AG04449 (cell line): Measurements from ENCODE around the gene SDF4.

Source experiments
- CTCF ChIA-PET: fragments of 350-600 bp; formaldehyde crosslinking; extraction: SDS; loops from one replicate; lab custom pipeline; 2021; ENCODE audit warnings: antibody characterized with exemption; lab: Yijun Ruan, JAX
- POLR2A ChIA-PET: fragments of 400-600, 350-600 bp; formaldehyde crosslinking; extraction: SDS; loops from one replicate; lab custom pipeline; 2020; ENCODE audit warnings: antibody characterized with exemption, inconsistent platforms; lab: Yijun Ruan, JAX
- DNase-seq: peaks from one replicate; pipeline ENCODE4 v3.0.0-alpha.2; 2010; ENCODE audit warnings: low read depth, low spot score
- H3K4me3 ChIP-seq: 2 replicates; pipeline ENCODE4 v1.5.1; 2011; ENCODE audit warnings: low read depth, mild to moderate bottlenecking, control low read depth, low read length
- CTCF ChIP-seq: IDR thresholded peaks from one replicate; pipeline ENCODE4 v1.5.1; 2011; ENCODE audit warnings: mild to moderate bottlenecking, moderate library complexity, low read length, control low read depth, inconsistent platforms; ENCODE audit not compliant: insufficient read depth; ENCODE audit errors: missing control alignments

Gene SDF4

GRCh38 chr1:1241588-1242219 lies 9.9 kb upstream of the SDF4 start:
- POLR2A ChIA-PET = interaction anchor here (0.6 kb wide), 3 partner anchors 11 to 95 kb away, joined by 3 to 5 read pairs (median 4); no protein-coding TSS in a partner anchor
- CTCF ChIA-PET = interaction anchor here (0.6 to 1.1 kb wide), 2 partner anchors 9 to 119 kb away, joined by 3 to 5 read pairs; no protein-coding TSS in a partner anchor
- TF ChIP-seq CTCF = no peak
- no peak overlapping the region for H3K4me3 ChIP-seq
- DNase-seq = no peak

- H3K4me3 ChIP-seq = no peak overlapping the region
- no peak for DNase-seq
- no peak for TF ChIP-seq CTCF
- ChIA-PET POLR2A (interaction anchor here (0.6 kb wide), 3 partner anchors 10 to 94 kb away, joined by 3 to 5 read pairs (median 4); no protein-coding TSS in a partner anchor), CTCF (interaction anchor here (0.6 kb wide), 1 partner anchor 9 kb away, joined by 3 read pairs; no protein-coding TSS in a partner anchor)
Measured at GRCh38 chr1:1240822-1241587, 9.2 kb upstream of the SDF4 start.

GRCh38 chr1:1240348-1240732 lies 8.5 kb upstream of the SDF4 start:
- ChIA-PET POLR2A (no interaction called here), CTCF (interaction anchor here (2.0 kb wide), 1 partner anchor 120 kb away, joined by 6 read pairs; no protein-coding TSS in a partner anchor)
- TF ChIP-seq CTCF = no peak
- no peak overlapping the region for H3K4me3 ChIP-seq
- no peak for DNase-seq

GRCh38 chr1:1239614-1240347 lies 8.0 kb upstream of the SDF4 start:
- CTCF ChIA-PET = interaction anchor here (1.0 to 2.0 kb wide), 3 partner anchors 117 to 178 kb away, joined by 4 to 6 read pairs (median 5); no protein-coding TSS in a partner anchor
- POLR2A ChIA-PET = interaction anchor here (0.7 kb wide), 1 partner anchor 31 kb away, joined by 3 read pairs; no protein-coding TSS in a partner anchor
- no peak for DNase-seq
- H3K4me3 ChIP-seq = no peak overlapping the region
- TF ChIP-seq CTCF = no peak

- no peak for TF ChIP-seq CTCF
- H3K4me3 ChIP-seq = no peak overlapping the region
- ChIA-PET POLR2A (interaction anchor here (0.7 kb wide), 1 partner anchor 31 kb away, joined by 3 read pairs; no protein-coding TSS in a partner anchor), CTCF (interaction anchor here (1.0 to 2.4 kb wide), 4 partner anchors 117 to 177 kb away, joined by 4 to 10 read pairs (median 6); no protein-coding TSS in a partner anchor)
- no peak for DNase-seq
Measured at GRCh38 chr1:1239227-1239613, 7.4 kb upstream of the SDF4 start.
